Kidney (tissue), 14 donors: ENCODE measurements around the gene ISCA1. TPM values are rescaled to one million over a fixed set of nuclear protein-coding genes. Genes with fewer than 3 reads are reported as not detected.

Experiments used
- DNase-seq, 5 donors: peaks; one replicate each; pipeline ENCODE4 v3.0.0-alpha.2; 2013 to 2020
- FAIRE-seq: peaks from 2 replicates; lab custom pipeline; 2012; peaks lifted over from hg19 to GRCh38; lab: Jason Lieb, UNC
- H3K27ac ChIP-seq, 2 donors: one replicate each; pipeline ENCODE4 v1.7.0; 2013; ENCODE audit warnings: low read depth in 2 of 2, low read length in 2 of 2, inconsistent platforms in 1 of 2
- H3K27me3 ChIP-seq: one replicate; pipeline ENCODE4 v1.7.1; 2013; ENCODE audit warnings: low read length, inconsistent platforms; ENCODE audit not compliant: control insufficient read depth, insufficient read depth
- H3K36me3 ChIP-seq, 3 donors: one replicate each; pipeline versions ENCODE4 v1.7.0 to v1.7.1; 2013; ENCODE audit warnings: low read length in 3 of 3, control low read depth in 1 of 3, inconsistent platforms in 1 of 3; ENCODE audit not compliant: insufficient read depth in 3 of 3, control insufficient read depth in 2 of 3
- H3K4me1 ChIP-seq, 3 donors: one replicate each; pipeline versions ENCODE4 v1.7.0 to v1.7.1; 2013; ENCODE audit warnings: low read length in 3 of 3, inconsistent platforms in 1 of 3, low read depth in 1 of 3; ENCODE audit not compliant: control insufficient read depth in 2 of 3, insufficient read depth in 2 of 3
- H3K4me3 ChIP-seq, 3 donors: one replicate each; pipeline versions ENCODE4 v1.7.0 to v1.8.1; 2013; ENCODE audit warnings: low read length in 3 of 3, control low read depth in 1 of 3, inconsistent platforms in 1 of 3
- H3K9ac ChIP-seq, 3 donors: one replicate each; pipeline versions ENCODE4 v1.7.0 to v1.7.1; 2013; ENCODE audit warnings: low read length in 3 of 3, control low read depth in 1 of 3, inconsistent platforms in 1 of 3
- H3K9me3 ChIP-seq, 3 donors: one replicate each; pipeline versions ENCODE4 v1.7.0 to v1.7.1; 2013; ENCODE audit warnings: low read length in 3 of 3, control low read depth in 1 of 3, inconsistent platforms in 1 of 3; ENCODE audit not compliant: control insufficient read depth in 2 of 3, insufficient read depth in 1 of 3
- CTCF ChIP-seq: IDR thresholded peaks from 3 replicates; pipeline ENCODE4 v1.5.1; 2012; ENCODE audit warnings: mild to moderate bottlenecking, moderate library complexity, borderline replicate concordance; ENCODE audit not compliant: insufficient read depth; ENCODE audit errors: extremely low read depth
- intact Hi-C: fragments of 100-400 bp; cut with DNase I; formaldehyde crosslinking; loops from one replicate; pipeline ENCODE4 v1.11.1; 2022
- polyA plus RNA-seq: library from polyadenylated mRNA; stranded (reverse); fragments of 350-450 nt; fragmentation: Illumina TruSeq; extraction: RNeasy Lipid Tissue Mini Kit (QIAGEN cat#74804); gene quantifications from one replicate; pipeline ENCODE4 v1.2.3, GENCODE V29; 2014; ENCODE audit warnings: low read depth, low replicate concordance; ENCODE audit not compliant: insufficient read depth
- total RNA-seq: library from RNA; stranded (reverse); fragmentation: NEBNext Ultra II Directional; extraction: Animal tissue kit (Norgen Biotek cat#: 25700); gene quantifications from one replicate; pipeline ENCODE4 v1.2.1, GENCODE V29; 2021
- donor health status: control.
- donor health status: control.
- donor health status: control.
- donor health status: control.
- donor health status: control.
- donor health status: DM: yes; HTN: yes; CAD: no.
- donor health status: Normal renal cell carcinoma (clear cell type).

The ISCA1 gene
- total and polyA plus RNA-seq, 2 donors from 2014 or later, result 31.0 to 67.1 TPM

GRCh38 chr9:86280580-86280979 is 1.8 kb downstream of the ISCA1 start:
- DNase-seq, result no peak
- TF ChIP-seq CTCF, result no peak
- no peak overlapping the region for H3K4me3 ChIP-seq
- no peak for FAIRE-seq
- no peaks in the 10 kb centered on the region for H3K27me3 ChIP-seq
- no peak overlapping the region for H3K27ac ChIP-seq
- no peak overlapping the region for H3K9ac ChIP-seq
- intact Hi-C loops, result no loop called here
- H3K9me3 ChIP-seq, result no peaks in the 10 kb centered on the region
- peaks cover 0 to 13% (median 8%) of the 10 kb centered on the region in 3 donors for H3K4me1 ChIP-seq
- peaks cover 0 to 4% (median 0%) of the 10 kb centered on the region in 3 donors for H3K36me3 ChIP-seq

GRCh38 chr9:86279839-86280238 is 2.5 kb downstream of the ISCA1 start:
- Histone ChIP-seq H3K27me3 (no peaks in the 10 kb centered on the region), H3K4me3 (no peak overlapping the region), H3K9me3 (no peaks in the 10 kb centered on the region), H3K9ac (no peak overlapping the region), H3K4me1 (peaks cover 0 to 13% (median 8%) of the 10 kb centered on the region in 3 donors), H3K27ac (no peak overlapping the region), H3K36me3 (peaks cover 0 to 4% (median 0%) of the 10 kb centered on the region in 3 donors)
- DNase-seq, result no peak
- no peak for TF ChIP-seq CTCF
- intact Hi-C loops, result no loop called here
- no peak for FAIRE-seq

GRCh38 chr9:86277072-86277471 is 5.3 kb downstream of the ISCA1 start:
- Histone ChIP-seq H3K36me3 (peaks cover 5 to 12% (median 6%) of the 10 kb centered on the region in 3 donors), H3K9me3 (no peaks in the 10 kb centered on the region), H3K4me3 (no peak overlapping the region), H3K9ac (no peak overlapping the region), H3K27ac (no peak overlapping the region), H3K4me1 (peaks cover 0 to 11% (median 5%) of the 10 kb centered on the region in 3 donors), H3K27me3 (no peaks in the 10 kb centered on the region)
- TF ChIP-seq CTCF, result no peak
- DNase-seq (no peak), FAIRE-seq (no peak)
- intact Hi-C loops, result no loop called here

GRCh38 chr9:86275962-86276361 is 6.4 kb downstream of the ISCA1 start:
- DNase-seq, result no peak
- TF ChIP-seq CTCF, result no peak
- Histone ChIP-seq H3K9ac (no peak overlapping the region), H3K9me3 (peaks cover 0 to 1% (median 0%) of the 10 kb centered on the region in 3 donors), H3K4me1 (peaks cover 0 to 11% (median under 1%) of the 10 kb centered on the region in 3 donors), H3K27me3 (no peaks in the 10 kb centered on the region), H3K4me3 (no peak overlapping the region), H3K36me3 (peaks cover 8 to 17% (median 9%) of the 10 kb centered on the region in 3 donors), H3K27ac (no peak overlapping the region)
- intact Hi-C loops, result no loop called here
- FAIRE-seq, result no peak
